Adrenal gland (tissue), 5 donors: Measurements from ENCODE around the gene SDHC.

Experiments
- POLR2A ChIP-seq, 2 donors: fragments of 450-650 bp; IDR thresholded peaks; one replicate each; pipeline ENCODE4 v1.6.1; 2017; ENCODE audit warnings: antibody characterized with exemption in 2 of 2, mild to moderate bottlenecking in 2 of 2, moderate library complexity in 1 of 2
- TF ChIP-seq, protein P1 (sequence below), 6 experiments: fragments of 450-650 bp in 4 of 6; fragments of 200-600 bp in 2 of 6; sonication (generic) in 1 of 6; IDR thresholded peaks; 1 replicate in 5 of 6; 2 replicates in 1 of 6; pipeline versions ENCODE4 v1.5.1 to v1.8.0; 2016 to 2021; ENCODE audit warnings: antibody characterized with exemption in 6 of 6, mild to moderate bottlenecking in 2 of 6, moderate library complexity in 1 of 6
- donor health status: DM: no; HTN: no; CAD: no.

DNA sequence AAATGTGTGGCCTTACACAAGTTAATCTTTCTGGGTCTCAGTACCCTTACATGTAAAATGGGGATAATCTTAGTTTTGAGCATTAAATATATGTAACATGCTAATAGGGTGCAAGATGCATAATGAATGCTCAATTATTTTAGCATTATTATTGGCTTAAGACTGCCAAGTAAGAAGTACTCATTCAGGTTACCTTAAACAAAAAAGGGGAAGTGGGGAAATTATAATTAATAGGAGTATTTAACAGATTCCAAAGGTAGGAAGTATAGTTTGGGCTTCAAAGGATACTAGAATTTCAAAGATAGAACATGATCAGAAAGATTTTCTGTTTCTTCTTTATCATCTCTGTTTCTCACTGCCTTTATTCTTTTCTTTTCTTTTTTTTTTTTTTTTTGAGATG is 59.3 kb downstream of the SDHC start:
- TF ChIP-seq, protein P1, sequence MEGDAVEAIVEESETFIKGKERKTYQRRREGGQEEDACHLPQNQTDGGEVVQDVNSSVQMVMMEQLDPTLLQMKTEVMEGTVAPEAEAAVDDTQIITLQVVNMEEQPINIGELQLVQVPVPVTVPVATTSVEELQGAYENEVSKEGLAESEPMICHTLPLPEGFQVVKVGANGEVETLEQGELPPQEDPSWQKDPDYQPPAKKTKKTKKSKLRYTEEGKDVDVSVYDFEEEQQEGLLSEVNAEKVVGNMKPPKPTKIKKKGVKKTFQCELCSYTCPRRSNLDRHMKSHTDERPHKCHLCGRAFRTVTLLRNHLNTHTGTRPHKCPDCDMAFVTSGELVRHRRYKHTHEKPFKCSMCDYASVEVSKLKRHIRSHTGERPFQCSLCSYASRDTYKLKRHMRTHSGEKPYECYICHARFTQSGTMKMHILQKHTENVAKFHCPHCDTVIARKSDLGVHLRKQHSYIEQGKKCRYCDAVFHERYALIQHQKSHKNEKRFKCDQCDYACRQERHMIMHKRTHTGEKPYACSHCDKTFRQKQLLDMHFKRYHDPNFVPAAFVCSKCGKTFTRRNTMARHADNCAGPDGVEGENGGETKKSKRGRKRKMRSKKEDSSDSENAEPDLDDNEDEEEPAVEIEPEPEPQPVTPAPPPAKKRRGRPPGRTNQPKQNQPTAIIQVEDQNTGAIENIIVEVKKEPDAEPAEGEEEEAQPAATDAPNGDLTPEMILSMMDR (IDR thresholded peaks at IDR 0.05): no peak
- TF ChIP-seq POLR2A (IDR thresholded peaks at IDR 0.05): no peak
